IPS-18a (cell line): ENCODE data around the gene CYTIP.

Source experiments
- H3K27ac ChIP-seq: one replicate; pipeline ENCODE4 v1.5.1; 2013; ENCODE audit warnings: low read length
- H3K27me3 ChIP-seq: one replicate; pipeline ENCODE4 v1.6.1; 2013; ENCODE audit warnings: mild to moderate bottlenecking, low read length; ENCODE audit not compliant: control insufficient read depth, insufficient read depth
- H3K36me3 ChIP-seq: one replicate; pipeline ENCODE4 v1.6.1; 2013; ENCODE audit warnings: low read depth, low read length; ENCODE audit not compliant: control insufficient read depth
- H3K4me1 ChIP-seq: one replicate; pipeline ENCODE4 v1.6.1; 2013; ENCODE audit warnings: low read depth, low read length; ENCODE audit not compliant: control insufficient read depth
- H3K4me3 ChIP-seq: one replicate; pipeline ENCODE4 v1.5.1; 2013; ENCODE audit warnings: low read length
- H3K9ac ChIP-seq: one replicate; pipeline ENCODE4 v1.6.1; 2013; ENCODE audit warnings: mild to moderate bottlenecking, low read length, moderate library complexity
- H3K9me3 ChIP-seq: one replicate; pipeline ENCODE4 v1.6.1; 2013; ENCODE audit warnings: low read depth, low read length; ENCODE audit not compliant: control insufficient read depth

Gene CYTIP

GRCh38 chr2:157443795-157444640, at the start of gene CYTIP:
CYTIP (minus strand) TSS chr2:157444089; CDS start chr2:157444020, 69 bp downstream.
- H3K27me3 ChIP-seq = no peaks in the 10 kb centered on the region
- H3K4me1 ChIP-seq = no peaks in the 10 kb centered on the region
- no peaks in the 10 kb centered on the region for H3K36me3 ChIP-seq
- H3K27ac ChIP-seq = no peak within 1 kb of the TSS
- no peak within 1 kb of the TSS for H3K4me3 ChIP-seq
- no peaks in the 10 kb centered on the region for H3K9me3 ChIP-seq
- no peak within 1 kb of the TSS for H3K9ac ChIP-seq

- no peaks in the 10 kb centered on the region for H3K36me3 ChIP-seq
- no peak overlapping the region for H3K4me3 ChIP-seq
- no peak overlapping the region for H3K9ac ChIP-seq
- H3K9me3 ChIP-seq = no peaks in the 10 kb centered on the region
- H3K27me3 ChIP-seq = no peaks in the 10 kb centered on the region
- no peak overlapping the region for H3K27ac ChIP-seq
- H3K4me1 ChIP-seq = no peaks in the 10 kb centered on the region
These were observed 48.4 kb upstream of the CYTIP start for GRCh38 chr2:157492189-157492773.

- Histone ChIP-seq H3K36me3 (no peaks in the 10 kb centered on the region), H3K9ac (no peak overlapping the region), H3K4me1 (no peaks in the 10 kb centered on the region), H3K27ac (no peak overlapping the region), H3K4me3 (no peak overlapping the region), H3K9me3 (no peaks in the 10 kb centered on the region), H3K27me3 (no peaks in the 10 kb centered on the region)
These were observed 46.1 kb upstream of the CYTIP start for GRCh38 chr2:157489983-157490382.

- H3K4me3 ChIP-seq = no peak overlapping the region
- no peaks in the 10 kb centered on the region for H3K9me3 ChIP-seq
These were observed 45.0 kb upstream of the CYTIP start for GRCh38 chr2:157488877-157489276.

GRCh38 chr2:157487747-157488146, 43.9 kb upstream of the CYTIP start:
- no peaks in the 10 kb centered on the region for H3K27me3 ChIP-seq
- no peak overlapping the region for H3K4me3 ChIP-seq
- no peaks in the 10 kb centered on the region for H3K9me3 ChIP-seq
- H3K4me1 ChIP-seq = no peaks in the 10 kb centered on the region
- H3K36me3 ChIP-seq = no peaks in the 10 kb centered on the region
- H3K9ac ChIP-seq = no peak overlapping the region
- no peak overlapping the region for H3K27ac ChIP-seq

More at GRCh38 chr2:157488877-157489276, 45.0 kb upstream of the CYTIP start:
- Histone ChIP-seq H3K36me3 (no peaks in the 10 kb centered on the region), H3K27me3 (no peaks in the 10 kb centered on the region), H3K4me1 (no peaks in the 10 kb centered on the region), H3K27ac (no peak overlapping the region), H3K9ac (no peak overlapping the region)

- H3K9me3 ChIP-seq = no peaks in the 10 kb centered on the region
- no peak overlapping the region for H3K9ac ChIP-seq
- no peaks in the 10 kb centered on the region for H3K36me3 ChIP-seq
- H3K4me3 ChIP-seq = no peak overlapping the region
- H3K27ac ChIP-seq = no peak overlapping the region
- H3K27me3 ChIP-seq = no peaks in the 10 kb centered on the region
- no peaks in the 10 kb centered on the region for H3K4me1 ChIP-seq
These were observed 43.4 kb upstream of the CYTIP start for GRCh38 chr2:157487271-157487610.

GRCh38 chr2:157486596-157487270, 42.8 kb upstream of the CYTIP start:
- no peaks in the 10 kb centered on the region for H3K9me3 ChIP-seq
- no peak overlapping the region for H3K27ac ChIP-seq
- H3K4me1 ChIP-seq = no peaks in the 10 kb centered on the region
- no peaks in the 10 kb centered on the region for H3K36me3 ChIP-seq
- H3K9ac ChIP-seq = no peak overlapping the region
- H3K27me3 ChIP-seq = no peaks in the 10 kb centered on the region
- H3K4me3 ChIP-seq = no peak overlapping the region

- H3K4me3 ChIP-seq = no peak overlapping the region
- no peak overlapping the region for H3K27ac ChIP-seq
- no peaks in the 10 kb centered on the region for H3K36me3 ChIP-seq
These were observed 36.5 kb upstream of the CYTIP start for GRCh38 chr2:157480182-157480961.

GRCh38 chr2:157479081-157480027, 35.5 kb upstream of the CYTIP start:
- no peaks in the 10 kb centered on the region for H3K36me3 ChIP-seq
- no peak overlapping the region for H3K27ac ChIP-seq
- H3K9ac ChIP-seq = no peak overlapping the region
- no peaks in the 10 kb centered on the region for H3K9me3 ChIP-seq
- H3K4me3 ChIP-seq = no peak overlapping the region
- H3K27me3 ChIP-seq = no peaks in the 10 kb centered on the region
- no peaks in the 10 kb centered on the region for H3K4me1 ChIP-seq

More at GRCh38 chr2:157480182-157480961, 36.5 kb upstream of the CYTIP start:
- no peaks in the 10 kb centered on the region for H3K4me1 ChIP-seq
- no peak overlapping the region for H3K9ac ChIP-seq
- no peaks in the 10 kb centered on the region for H3K9me3 ChIP-seq
- H3K27me3 ChIP-seq = no peaks in the 10 kb centered on the region

GRCh38 chr2:157477919-157478318, 34.0 kb upstream of the CYTIP start:
- H3K4me1 ChIP-seq = no peaks in the 10 kb centered on the region

More at GRCh38 chr2:157477919-157478318, 34.0 kb upstream of the CYTIP start:
- Histone ChIP-seq H3K36me3 (no peaks in the 10 kb centered on the region), H3K27ac (no peak overlapping the region), H3K4me3 (no peak overlapping the region), H3K9me3 (no peaks in the 10 kb centered on the region), H3K27me3 (no peaks in the 10 kb centered on the region), H3K9ac (no peak overlapping the region)
